ENCODE results near the gene PLPP2.

DNA sequence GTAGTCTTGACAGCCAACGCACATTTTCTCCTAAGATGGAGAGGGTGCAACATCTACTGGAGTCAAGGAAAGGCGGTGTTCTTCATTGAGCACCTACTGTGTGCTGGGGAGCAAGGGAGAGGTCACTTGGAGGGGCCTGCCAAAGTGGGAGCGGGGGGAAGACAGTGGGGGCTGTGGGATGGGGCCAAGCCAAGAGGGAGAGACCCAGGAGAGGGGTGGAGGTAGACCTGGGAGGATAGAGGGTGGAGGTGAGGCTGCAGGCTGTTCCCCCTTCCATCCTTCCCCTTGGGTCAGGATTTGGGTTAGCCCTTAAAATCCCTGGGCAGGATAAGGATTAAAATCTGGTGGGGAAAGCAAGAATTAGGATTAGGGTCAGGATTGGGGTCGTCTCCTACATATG lies 1.7 kb upstream of the PLPP2 start:
- TF ChIP-seq, protein P1, sequence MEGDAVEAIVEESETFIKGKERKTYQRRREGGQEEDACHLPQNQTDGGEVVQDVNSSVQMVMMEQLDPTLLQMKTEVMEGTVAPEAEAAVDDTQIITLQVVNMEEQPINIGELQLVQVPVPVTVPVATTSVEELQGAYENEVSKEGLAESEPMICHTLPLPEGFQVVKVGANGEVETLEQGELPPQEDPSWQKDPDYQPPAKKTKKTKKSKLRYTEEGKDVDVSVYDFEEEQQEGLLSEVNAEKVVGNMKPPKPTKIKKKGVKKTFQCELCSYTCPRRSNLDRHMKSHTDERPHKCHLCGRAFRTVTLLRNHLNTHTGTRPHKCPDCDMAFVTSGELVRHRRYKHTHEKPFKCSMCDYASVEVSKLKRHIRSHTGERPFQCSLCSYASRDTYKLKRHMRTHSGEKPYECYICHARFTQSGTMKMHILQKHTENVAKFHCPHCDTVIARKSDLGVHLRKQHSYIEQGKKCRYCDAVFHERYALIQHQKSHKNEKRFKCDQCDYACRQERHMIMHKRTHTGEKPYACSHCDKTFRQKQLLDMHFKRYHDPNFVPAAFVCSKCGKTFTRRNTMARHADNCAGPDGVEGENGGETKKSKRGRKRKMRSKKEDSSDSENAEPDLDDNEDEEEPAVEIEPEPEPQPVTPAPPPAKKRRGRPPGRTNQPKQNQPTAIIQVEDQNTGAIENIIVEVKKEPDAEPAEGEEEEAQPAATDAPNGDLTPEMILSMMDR (IDR thresholded peaks at IDR 0.05; ENCODE audit: borderline replicate concordance, extremely low read depth, low read length, poor library complexity, severe bottlenecking): no peak
- TF ChIP-seq EZH2 (IDR thresholded peaks at IDR 0.05; ENCODE audit: borderline replicate concordance, low read depth, low read length, severe bottlenecking): no peak

Measured in DND-41 (cell line).